AG04450 (cell line): ENCODE results near the gene PSORS1C2. TPM values are rescaled to one million over a fixed set of nuclear protein-coding genes. Genes with fewer than 3 reads are reported as not detected.

Experiments
- CTCF ChIA-PET: fragments of 300-600, 350-600 bp; formaldehyde crosslinking; extraction: SDS; loops from one replicate; lab custom pipeline; 2022; ENCODE audit warnings: antibody characterized with exemption, inconsistent platforms; lab: Charles Lee
- POLR2A ChIA-PET: fragments of 350-600 bp; formaldehyde crosslinking; extraction: SDS; loops from one replicate; lab custom pipeline; 2021; ENCODE audit warnings: antibody characterized with exemption, inconsistent platforms; lab: Yijun Ruan, JAX
- DNase-seq: peaks from one replicate; pipeline ENCODE4 v3.0.0-alpha.2; 2011; ENCODE audit warnings: low read depth, low spot score
- H3K27ac ChIP-seq: one replicate; pipeline ENCODE4 v1.5.1; 2012; ENCODE audit warnings: low read depth, low read length, control low read depth
- H3K27me3 ChIP-seq: one replicate; pipeline ENCODE4 v1.6.0; 2012; ENCODE audit warnings: low read length; ENCODE audit not compliant: control insufficient read depth, insufficient read depth
- H3K4me3 ChIP-seq: 2 replicates; pipeline ENCODE4 v1.5.1; 2011; ENCODE audit warnings: mild to moderate bottlenecking, low read depth, low read length, control low read depth
- H3K9me3 ChIP-seq: 2 replicates; pipeline ENCODE4 v1.5.1; 2012; ENCODE audit warnings: low read length; ENCODE audit not compliant: control insufficient read depth, insufficient read depth
- polyA plus RNA-seq: library from polyadenylated mRNA; depleted of rRNA; stranded (reverse); fragments of >200 nt; gene quantifications from 2 replicates; pipeline ENCODE4 v1.2.3, GENCODE V29; 2011
- TF ChIP-seq, protein P1 (sequence below): IDR thresholded peaks from 2 replicates; pipeline ENCODE4 v1.5.1; 2011; ENCODE audit warnings: low read depth, low read length, control low read depth, inconsistent platforms

Gene PSORS1C2
- polyA plus RNA-seq, 1 experiment = not detected

DNA sequence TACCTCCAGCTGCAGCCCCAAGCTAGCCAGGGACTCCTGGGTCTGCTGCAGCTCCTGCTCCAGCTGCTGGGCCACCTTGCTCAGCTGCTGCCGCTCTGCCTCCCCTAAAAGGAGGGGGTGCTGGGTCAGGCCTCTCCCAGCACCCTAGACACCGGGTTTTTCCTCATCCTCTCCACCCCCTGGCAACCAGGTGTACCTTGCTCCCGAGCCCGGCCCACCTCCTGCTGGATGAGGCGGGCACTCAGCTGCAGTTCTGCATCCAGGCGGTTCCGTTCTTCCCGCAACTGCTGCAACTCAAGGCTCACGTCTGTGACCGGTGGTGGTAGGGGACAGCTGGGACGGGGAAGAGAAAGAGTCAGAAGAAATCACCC, 6.1 kb upstream of the PSORS1C2 start:
- Histone ChIP-seq H3K27me3 (no peaks in the 10 kb centered on the region), H3K27ac (no peak overlapping the region), H3K9me3 (no peaks in the 10 kb centered on the region; the same call in 1 of the 2 replicates), H3K4me3 (no peak overlapping the region)
- ChIA-PET CTCF (interaction anchor here (0.6 to 2.0 kb wide), 2 partner anchors 47 to 1545 kb away, joined by 3 to 8 read pairs; no protein-coding TSS in a partner anchor), POLR2A (no interaction called here)
- TF ChIP-seq, protein P1, sequence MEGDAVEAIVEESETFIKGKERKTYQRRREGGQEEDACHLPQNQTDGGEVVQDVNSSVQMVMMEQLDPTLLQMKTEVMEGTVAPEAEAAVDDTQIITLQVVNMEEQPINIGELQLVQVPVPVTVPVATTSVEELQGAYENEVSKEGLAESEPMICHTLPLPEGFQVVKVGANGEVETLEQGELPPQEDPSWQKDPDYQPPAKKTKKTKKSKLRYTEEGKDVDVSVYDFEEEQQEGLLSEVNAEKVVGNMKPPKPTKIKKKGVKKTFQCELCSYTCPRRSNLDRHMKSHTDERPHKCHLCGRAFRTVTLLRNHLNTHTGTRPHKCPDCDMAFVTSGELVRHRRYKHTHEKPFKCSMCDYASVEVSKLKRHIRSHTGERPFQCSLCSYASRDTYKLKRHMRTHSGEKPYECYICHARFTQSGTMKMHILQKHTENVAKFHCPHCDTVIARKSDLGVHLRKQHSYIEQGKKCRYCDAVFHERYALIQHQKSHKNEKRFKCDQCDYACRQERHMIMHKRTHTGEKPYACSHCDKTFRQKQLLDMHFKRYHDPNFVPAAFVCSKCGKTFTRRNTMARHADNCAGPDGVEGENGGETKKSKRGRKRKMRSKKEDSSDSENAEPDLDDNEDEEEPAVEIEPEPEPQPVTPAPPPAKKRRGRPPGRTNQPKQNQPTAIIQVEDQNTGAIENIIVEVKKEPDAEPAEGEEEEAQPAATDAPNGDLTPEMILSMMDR = no peak
- DNase-seq = no peak

DNA sequence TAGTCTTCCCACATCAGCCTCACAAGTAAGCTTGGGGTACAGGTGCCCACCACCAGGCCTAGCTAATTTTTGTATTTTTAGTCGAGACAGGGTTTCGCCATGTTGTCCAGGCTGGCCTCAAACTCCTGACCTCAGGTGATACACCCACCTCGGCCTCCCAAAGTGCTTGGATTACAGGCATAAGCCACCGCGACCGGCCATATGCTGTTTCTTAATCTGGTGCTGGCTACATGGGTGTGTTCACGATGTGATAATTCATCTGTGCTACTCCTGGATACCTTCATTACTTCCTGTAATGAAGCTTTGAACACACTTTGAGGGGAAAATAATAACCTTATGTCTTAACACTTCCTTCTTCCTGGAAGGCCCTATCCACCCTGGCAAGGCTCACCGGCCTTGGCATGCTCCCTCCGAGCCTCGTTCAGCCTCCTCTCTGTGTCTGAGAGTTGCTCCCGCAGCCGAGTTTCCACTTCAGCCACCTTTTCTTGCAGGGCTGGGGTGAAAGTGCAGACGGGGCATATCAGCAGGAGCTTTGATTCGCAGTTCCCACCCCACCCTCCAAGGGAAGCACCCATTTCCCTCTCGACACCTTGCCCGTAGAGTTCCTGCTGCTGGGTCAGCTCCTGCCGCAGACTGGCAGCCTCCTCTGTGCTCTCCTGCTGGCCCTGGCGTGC, 5.6 kb upstream of the PSORS1C2 start:
- ChIA-PET POLR2A (no interaction called here), CTCF (interaction anchor here (1.2 kb wide), 1 partner anchor 52 kb away, joined by 3 read pairs; no protein-coding TSS in a partner anchor)
- no peak for DNase-seq
- no peaks in the 10 kb centered on the region for H3K27me3 ChIP-seq
- no peaks in the 10 kb centered on the region; the same call in 1 of the 2 replicates for H3K9me3 ChIP-seq
- no peak overlapping the region for H3K4me3 ChIP-seq
- TF ChIP-seq, protein P1 = no peak
- no peak overlapping the region for H3K27ac ChIP-seq

DNA sequence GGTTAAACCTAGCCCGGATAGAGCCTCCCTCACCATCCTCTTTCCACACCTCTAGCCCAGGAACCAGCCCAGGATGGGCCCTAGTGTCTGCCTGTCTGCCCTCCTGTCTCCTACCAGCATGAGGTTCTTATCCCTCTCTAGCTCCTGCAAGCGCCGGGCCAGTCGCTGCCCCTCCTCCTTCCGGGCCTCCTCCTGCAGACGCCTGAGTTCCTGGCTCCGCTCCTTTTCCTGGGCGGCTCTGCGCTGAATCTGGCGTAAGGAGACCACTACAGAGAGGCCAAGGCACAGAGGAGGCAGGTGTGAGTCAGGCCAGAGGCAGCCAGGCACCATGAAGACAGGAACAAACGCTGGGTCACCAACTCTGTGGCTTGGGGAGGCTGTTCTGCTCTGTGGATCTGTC, 4.3 kb upstream of the PSORS1C2 start:
- POLR2A ChIA-PET = no interaction called here

DNA sequence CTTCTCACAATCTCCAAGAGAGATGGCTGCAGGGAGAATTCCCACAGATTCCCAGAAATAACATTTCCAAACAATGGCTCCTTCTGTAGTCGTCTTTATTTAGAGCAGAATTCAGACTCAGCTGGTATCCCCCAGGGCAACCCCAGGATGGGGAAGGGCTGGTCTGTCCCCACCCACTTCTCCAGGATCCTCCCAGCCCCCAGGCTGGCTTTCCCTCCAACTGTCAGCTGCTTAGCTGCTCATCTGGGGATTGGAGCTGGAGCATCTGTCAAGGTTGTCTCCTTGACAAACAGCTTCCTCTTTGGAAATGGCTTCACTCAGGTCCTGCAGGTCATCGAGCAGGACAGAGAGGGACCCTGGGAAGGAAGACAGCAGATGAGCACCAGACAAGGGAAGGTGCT, 3.5 kb upstream of the PSORS1C2 start:
- Histone ChIP-seq H3K4me3 (no peak overlapping the region), H3K27me3 (no peaks in the 10 kb centered on the region), H3K9me3 (no peaks in the 10 kb centered on the region; the same call in 1 of the 2 replicates), H3K27ac (no peak overlapping the region)
- ChIA-PET CTCF (interaction anchor here (0.8 to 1.3 kb wide), 4 partner anchors 9 to 224 kb away, joined by 4 to 9 read pairs (median 5); no protein-coding TSS in a partner anchor), POLR2A (no interaction called here)
- no peak for DNase-seq
- TF ChIP-seq, protein P1 = no peak

More for the DNA sequence above, 4.3 kb upstream of the PSORS1C2 start:
- Histone ChIP-seq H3K9me3 (no peaks in the 10 kb centered on the region; the same call in 1 of the 2 replicates), H3K27me3 (no peaks in the 10 kb centered on the region), H3K27ac (peak overlapping the region; percentile 39), H3K4me3 (no peak overlapping the region)
- DNase-seq = peak; percentile 32
- CTCF ChIA-PET = interaction anchor here (1.2 to 1.3 kb wide), 3 partner anchors 49 to 56 kb away, joined by 3 to 9 read pairs (median 5); no protein-coding TSS in a partner anchor
- TF ChIP-seq, protein P1 = no peak

DNA sequence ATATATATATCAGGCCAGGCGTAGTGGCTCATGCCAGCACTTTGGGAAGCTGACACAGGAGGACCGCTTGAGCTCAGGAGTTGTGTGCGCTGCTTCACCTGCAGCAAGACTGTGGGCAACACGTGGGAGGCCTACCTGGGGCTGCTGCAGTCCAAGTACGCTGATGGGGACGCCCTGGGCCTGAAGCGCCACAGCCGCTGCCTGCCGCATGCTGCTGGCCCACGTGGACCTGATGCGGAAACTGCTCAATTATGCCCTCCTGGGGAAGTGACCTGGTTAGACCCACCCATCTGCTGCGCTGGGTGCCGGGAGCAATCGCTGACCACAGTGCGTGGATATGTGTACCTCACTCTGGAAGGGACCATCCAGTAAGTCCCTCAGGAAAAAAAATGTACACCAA, 1.8 kb upstream of the PSORS1C2 start:
- DNase-seq = no peak
- POLR2A ChIA-PET = no interaction called here
- H3K27ac ChIP-seq = no peak overlapping the region

More for the DNA sequence above, 1.8 kb upstream of the PSORS1C2 start:
- Histone ChIP-seq H3K9me3 (no peaks in the 10 kb centered on the region; the same call in 1 of the 2 replicates), H3K27me3 (no peaks in the 10 kb centered on the region), H3K4me3 (no peak overlapping the region)
- CTCF ChIA-PET = interaction anchor here (1.3 kb wide), 1 partner anchor 226 kb away, joined by 3 read pairs; no protein-coding TSS in a partner anchor
- TF ChIP-seq, protein P1 = no peak
